HG03097 (cell line): ENCODE results near the gene CCM2L.

ENCODE experiments used
- ATAC-seq: cut with Tn5 transposase; IDR thresholded peaks from one replicate; pipeline ENCODE4 v1.9.1; 2021; ENCODE audit not compliant: unreplicated experiment, low FRiP score

Gene CCM2L

GRCh38 chr20:32010101-32010500, at the start of gene CCM2L:
CCM2L (plus strand) TSS chr20:32010438; CDS start chr20:32010455, 17 bp downstream.
- no peak for ATAC-seq

- ATAC-seq: no peak
These were observed 47.5 kb upstream of the CCM2L start for GRCh38 chr20:31962761-31963160.

- ATAC-seq: no peak
These were observed 46.3 kb upstream of the CCM2L start for GRCh38 chr20:31963889-31964288.

- no peak for ATAC-seq
These were observed 43.1 kb upstream of the CCM2L start for GRCh38 chr20:31966991-31967655.

- no peak for ATAC-seq
These were observed 42.4 kb upstream of the CCM2L start, which contains the start of gene XKR7 for GRCh38 chr20:31967830-31968249. XKR7 (plus strand) TSS chr20:31968151; CDS start chr20:31968176, 25 bp downstream.

- no peak for ATAC-seq
These were observed 41.7 kb upstream of the CCM2L start for GRCh38 chr20:31968291-31969126.

GRCh38 chr20:31969991-31970390, 40.2 kb upstream of the CCM2L start:
- ATAC-seq: no peak

GRCh38 chr20:31972471-31973021, 37.7 kb upstream of the CCM2L start:
- no peak for ATAC-seq

- no peak for ATAC-seq
These were observed 35.9 kb upstream of the CCM2L start for GRCh38 chr20:31974296-31974695.

GRCh38 chr20:31974951-31975487, 35.2 kb upstream of the CCM2L start:
- ATAC-seq: no peak

GRCh38 chr20:31975874-31976273, 34.4 kb upstream of the CCM2L start:
- no peak for ATAC-seq

GRCh38 chr20:31977080-31977479, 33.2 kb upstream of the CCM2L start:
- no peak for ATAC-seq

GRCh38 chr20:31979713-31980426, 30.4 kb upstream of the CCM2L start:
- ATAC-seq: no peak

- ATAC-seq: no peak
These were observed 28.5 kb upstream of the CCM2L start for GRCh38 chr20:31981784-31982183.

GRCh38 chr20:31984981-31985471, 25.2 kb upstream of the CCM2L start:
- ATAC-seq: no peak

- ATAC-seq: no peak
These were observed 22.5 kb upstream of the CCM2L start for GRCh38 chr20:31987744-31988143.

GRCh38 chr20:31988430-31989015, 21.7 kb upstream of the CCM2L start:
- ATAC-seq: no peak

- ATAC-seq: no peak
These were observed 21.1 kb upstream of the CCM2L start for GRCh38 chr20:31989030-31989645.

- no peak for ATAC-seq
These were observed 19.4 kb upstream of the CCM2L start for GRCh38 chr20:31990641-31991338.
